HCT116 (cell line): ENCODE measurements around the gene ZNF83. TPM values are rescaled to one million over a fixed set of nuclear protein-coding genes. Genes with fewer than 3 reads are reported as not detected.

Experiments
- ATAC-seq: fragments of 200-7000 bp; cut with Tn5 transposase; 2 replicates; pipeline ENCODE4 v1.9.1; 2020; ENCODE audit warnings: mild to moderate bottlenecking, moderate library complexity
- BruUV-seq: library from RNA; stranded (reverse); fragments of 400-500 nt; replicated peaks from 2 replicates; lab custom pipeline; 2021; lab: Mats Ljungman, UMichigan
- CTCF ChIA-PET: fragments of 300-600 bp; sonication (Branson Sonifier 250); formaldehyde crosslinking; loops from one replicate; lab custom pipeline; 2021; ENCODE audit warnings: antibody characterized with exemption; lab: Charles Lee
- POLR2A ChIA-PET: fragments of 300-600, 350-600 bp; sonication (Branson Sonifier 250); formaldehyde crosslinking; loops from one replicate; lab custom pipeline; 2021; ENCODE audit warnings: antibody characterized with exemption; lab: Charles Lee
- RAD21 ChIA-PET, 2 experiments: fragments of 300-600 bp; sonication (Branson Sonifier 250); formaldehyde crosslinking; loops; one replicate each; lab custom pipeline; 2023; ENCODE audit warnings: low total read pairs in 2 of 2; ENCODE audit not compliant: uncharacterized antibody in 2 of 2, unreplicated experiment in 2 of 2, low non-redundant PET in 1 of 2; lab: Charles Lee
- DNase-seq: peaks from one replicate; pipeline ENCODE4 v3.0.0-alpha.2; 2010; ENCODE audit warnings: low read depth, low spot score
- H2AFZ ChIP-seq: fragments of 200-600 bp; shearing (Covaris generic), sonication (generic); 2 replicates; pipeline ENCODE4 v1.6.1; 2017; ENCODE audit warnings: low read depth, mixed run types, mixed read lengths, antibody characterized with exemption, low read length; ENCODE audit not compliant: poor library complexity, severe bottlenecking
- H3K27ac ChIP-seq: 2 replicates; pipeline ENCODE4 v1.5.1; 2012; ENCODE audit warnings: low read depth, low read length
- H3K27me3 ChIP-seq: fragments of 200-600 bp; sonication (generic); 2 replicates; pipeline ENCODE4 v1.6.1; 2016; ENCODE audit warnings: mixed run types, low read length, mixed read lengths; ENCODE audit not compliant: insufficient read depth
- H3K36me3 ChIP-seq, 2 experiments: fragments of 200-500 bp in 1 of 2; fragments of 200-600 bp in 1 of 2; sonication (Bioruptor generic) in 1 of 2; sonication (generic) in 1 of 2; 2 replicates each; pipeline versions ENCODE4 v1.5.1 to v1.6.1; 2014 to 2016; ENCODE audit warnings: low read length in 2 of 2, inconsistent platforms in 1 of 2, mixed read lengths in 1 of 2, mixed run types in 1 of 2; ENCODE audit not compliant: insufficient read depth in 2 of 2, control insufficient read depth in 1 of 2
- H3K4me1 ChIP-seq, 2 experiments: fragments of 200-600 bp in 1 of 2; sonication (generic) in 1 of 2; 2 replicates each; pipeline versions ENCODE4 v1.5.1 to v1.6.1; 2012 to 2017; ENCODE audit warnings: low read length in 2 of 2, inconsistent platforms in 1 of 2, mild to moderate bottlenecking in 1 of 2, mixed read lengths in 1 of 2, mixed run types in 1 of 2, moderate library complexity in 1 of 2; ENCODE audit not compliant: insufficient read depth in 2 of 2, control insufficient read depth in 1 of 2
- H3K4me2 ChIP-seq: fragments of 200-600 bp; sonication (generic); 2 replicates; pipeline ENCODE4 v1.6.1; 2017; ENCODE audit warnings: mixed run types, low read length, mixed read lengths
- H3K4me3 ChIP-seq, 2 experiments: fragments of 200-600 bp in 1 of 2; sonication (generic) in 1 of 2; replicated peaks in 1 of 2; 2 replicates each; pipeline ENCODE4 v1.5.1; 2011 to 2016; ENCODE audit warnings: low read length in 2 of 2, control low read depth in 1 of 2, low read depth in 1 of 2, mild to moderate bottlenecking in 1 of 2, mixed read lengths in 1 of 2, mixed run types in 1 of 2
- H3K79me2 ChIP-seq: fragments of 200-600 bp; sonication (generic); 2 replicates; pipeline ENCODE4 v1.6.1; 2017; ENCODE audit warnings: mild to moderate bottlenecking, mixed run types, low read length, moderate library complexity, mixed read lengths; ENCODE audit not compliant: insufficient read depth
- H3K9ac ChIP-seq: fragments of 200-600 bp; sonication (generic); 2 replicates; pipeline ENCODE4 v1.6.1; 2016; ENCODE audit warnings: low read length, mixed read lengths
- H3K9me2 ChIP-seq: fragments of 200-600 bp; sonication (generic), shearing (Covaris generic); 2 replicates; pipeline ENCODE4 v1.6.1; 2017; ENCODE audit warnings: mixed run types, mild to moderate bottlenecking, moderate library complexity; ENCODE audit not compliant: insufficient read depth
- H3K9me3 ChIP-seq, 2 experiments: fragments of 200-500 bp in 1 of 2; fragments of 200-600 bp in 1 of 2; sonication (Bioruptor generic) in 1 of 2; sonication (generic) in 1 of 2; 2 replicates each; pipeline ENCODE4 v1.6.1; 2014 to 2017; ENCODE audit warnings: low read length in 2 of 2, mixed read lengths in 2 of 2, inconsistent platforms in 1 of 2, low read depth in 1 of 2, mild to moderate bottlenecking in 1 of 2, mixed run types in 1 of 2, moderate library complexity in 1 of 2; ENCODE audit not compliant: control insufficient read depth in 1 of 2, insufficient read depth in 1 of 2
- H4K20me1 ChIP-seq: fragments of 200-600 bp; sonication (generic), shearing (Covaris generic); 2 replicates; pipeline ENCODE4 v1.6.1; 2017; ENCODE audit warnings: mixed run types, mild to moderate bottlenecking, moderate library complexity; ENCODE audit not compliant: insufficient read depth
- CBX3 ChIP-seq: IDR thresholded peaks from 2 replicates; pipeline ENCODE4 v1.6.1; 2012; ENCODE audit warnings: low read depth
- CEBPB ChIP-seq: IDR thresholded peaks from 2 replicates; pipeline ENCODE4 v1.6.1; 2012; ENCODE audit warnings: low read depth
- CTCF ChIP-seq, 3 experiments: fragments of 200-600 bp in 1 of 3; sonication (generic) in 1 of 3; IDR thresholded peaks in 2 of 3; conservative IDR thresholded peaks in 1 of 3; 2 replicates each; pipeline ENCODE4 v1.5.1; 2012 to 2017; ENCODE audit warnings: low read depth in 2 of 3, low read length in 2 of 3, antibody characterized with exemption in 1 of 3, borderline replicate concordance in 1 of 3, control low read depth in 1 of 3, mild to moderate bottlenecking in 1 of 3, mixed read lengths in 1 of 3, mixed run types in 1 of 3, moderate library complexity in 1 of 3; ENCODE audit not compliant: insufficient read depth in 1 of 3
- ELF1 ChIP-seq: IDR thresholded peaks from 2 replicates; pipeline ENCODE4 v1.6.1; 2012; ENCODE audit warnings: low read depth, borderline replicate concordance
- EZH2phosphoT487 ChIP-seq: fragments of 200-600 bp; IDR thresholded peaks from 2 replicates; pipeline ENCODE4 v1.6.1; 2018; ENCODE audit warnings: antibody characterized with exemption, borderline replicate concordance
- FOSL1 ChIP-seq: IDR thresholded peaks from 2 replicates; pipeline ENCODE4 v1.6.1; 2012; ENCODE audit warnings: low read depth
- JUND ChIP-seq: IDR thresholded peaks from 2 replicates; pipeline ENCODE4 v1.6.1; 2012
- POLR2A ChIP-seq: IDR thresholded peaks from 2 replicates; pipeline ENCODE4 v1.7.0; 2011; ENCODE audit warnings: borderline replicate concordance; ENCODE audit not compliant: insufficient read depth, insufficient read length; ENCODE audit errors: extremely low read depth
- POLR2AphosphoS5 ChIP-seq: IDR thresholded peaks from 2 replicates; pipeline ENCODE4 v1.6.1; 2011; ENCODE audit warnings: mild to moderate bottlenecking, low read depth, low read length, moderate library complexity
- REST ChIP-seq: IDR thresholded peaks from 2 replicates; pipeline ENCODE4 v1.6.1; 2012; ENCODE audit warnings: low read depth
- SIN3A ChIP-seq: IDR thresholded peaks from 2 replicates; pipeline ENCODE4 v1.6.1; 2012; ENCODE audit warnings: low read depth
- SRF ChIP-seq: IDR thresholded peaks from 2 replicates; pipeline ENCODE4 v1.6.1; 2012; ENCODE audit warnings: low read depth
- TCF7L2 ChIP-seq: IDR thresholded peaks from 2 replicates; pipeline ENCODE4 v1.7.0; 2011; ENCODE audit warnings: borderline replicate concordance, inconsistent platforms; ENCODE audit not compliant: insufficient read depth, insufficient read length; ENCODE audit errors: extremely low read depth
- YY1 ChIP-seq: IDR thresholded peaks from 2 replicates; pipeline ENCODE4 v1.6.1; 2011; ENCODE audit warnings: low read length, low read depth, moderate library complexity, mild to moderate bottlenecking; ENCODE audit not compliant: insufficient replicate concordance; ENCODE audit errors: extremely low read depth
- ZFX ChIP-seq: fragments of 450-650 bp; IDR thresholded peaks from 2 replicates; pipeline ENCODE4 v1.6.1; 2017
- ZNF274 ChIP-seq: fragments of 200-500 bp; sonication (Bioruptor generic); IDR thresholded peaks from 2 replicates; pipeline ENCODE4 v1.6.1; 2014; ENCODE audit warnings: mild to moderate bottlenecking, low read depth, low read length, inconsistent platforms
- intact Hi-C: fragments of 100-400 bp; cut with micrococcal nuclease; formaldehyde crosslinking; loops from 2 replicates; pipeline ENCODE4 v1.10.0; 2022
- total RNA-seq: library from RNA; stranded (reverse); gene quantifications from one replicate; pipeline ENCODE4 v1.2.1, GENCODE V29; 2021; ENCODE audit not compliant: unreplicated experiment
- TF ChIP-seq, protein P1 (sequence below): IDR thresholded peaks from 2 replicates; pipeline ENCODE4 v1.6.1; 2012

ZNF83 gene
- total RNA-seq, 1 experiment from 2014 or later = 34.2 TPM

- Histone ChIP-seq H3K27me3 (no peaks in the 10 kb centered on the region), H3K4me1 (peaks cover 0 to 50% of the 10 kb centered on the region in 2 experiments; a peak in 2 of 4 replicates), H3K4me2 (peak overlapping the region; percentile 54; the same call in 1 of the 2 replicates), H3K36me3 (peaks cover 0 to 22% of the 10 kb centered on the region in 2 experiments; a peak in 3 of 4 replicates), H3K9ac (peak overlapping the region; percentile 48), H4K20me1 (no peaks in the 10 kb centered on the region), H3K4me3 (no peak overlapping the region), H3K9me3 (no peaks in the 10 kb centered on the region), H3K79me2 (peaks cover 74% of the 10 kb centered on the region), H3K9me2 (no peaks in the 10 kb centered on the region), H2AFZ (no peak overlapping the region), H3K27ac (no peak overlapping the region)
- ATAC-seq (no peak), DNase-seq (no peak)
- TF ChIP-seq CEBPB = no peak
- no peak for TF ChIP-seq POLR2AphosphoS5
- no peak for TF ChIP-seq EZH2phosphoT487
- no peak for TF ChIP-seq ELF1
- no peak for TF ChIP-seq TCF7L2
- TF ChIP-seq, protein P1, sequence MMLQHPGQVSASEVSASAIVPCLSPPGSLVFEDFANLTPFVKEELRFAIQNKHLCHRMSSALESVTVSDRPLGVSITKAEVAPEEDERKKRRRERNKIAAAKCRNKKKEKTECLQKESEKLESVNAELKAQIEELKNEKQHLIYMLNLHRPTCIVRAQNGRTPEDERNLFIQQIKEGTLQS = no peak
- TF ChIP-seq YY1 = no peak
- TF ChIP-seq CTCF (IDR thresholded peaks at IDR 0.05 in 2 of 3, conservative IDR thresholded peaks at IDR 0.05 in 1 of 3; ENCODE audit: borderline replicate concordance in 1 of 3, insufficient read depth in 1 of 3, low read depth in 2 of 3, low read length in 2 of 3) = no peak
- no peak for TF ChIP-seq CBX3
- no peak for TF ChIP-seq ZFX
- no peak for TF ChIP-seq SRF
- no peak for TF ChIP-seq REST
- TF ChIP-seq SIN3A = no peak
- TF ChIP-seq POLR2A = no peak
- TF ChIP-seq FOSL1 = no peak
- TF ChIP-seq JUND = no peak
- no peak for TF ChIP-seq ZNF274
- CTCF ChIA-PET = no interaction called here
- POLR2A ChIA-PET = no interaction called here
- BruUV-seq = no TSS peak
- RAD21 ChIA-PET = no interaction called here
- intact Hi-C loops = no loop called here
Observed at GRCh38 chr19:52664461-52664860, 26.3 kb upstream of the ZNF83 start.
